Measurements from ENCODE around the gene LDLRAD4.

- TF ChIP-seq CTCF (IDR thresholded peaks at IDR 0.05) (no peak), POLR2AphosphoS5 (IDR thresholded peaks at IDR 0.05) (no peak)
Measured at GRCh38 chr18:13298262-13298661, 79.7 kb downstream of the LDLRAD4 start.
